Suprapubic skin (tissue), 4 donors: ENCODE measurements around the gene RAPGEF5.

Source experiments
- CTCF ChIP-seq, 2 donors: fragments of 200-600 bp in 1 of 2; fragments of 450-650 bp in 1 of 2; sonication (generic) in 1 of 2; IDR thresholded peaks; one replicate each; pipeline ENCODE4 v1.5.1; 2016 to 2019; ENCODE audit warnings: antibody characterized with exemption in 2 of 2, mild to moderate bottlenecking in 1 of 2, moderate library complexity in 1 of 2
- EP300 ChIP-seq: sonication (generic); formaldehyde crosslinking; IDR thresholded peaks from one replicate; pipeline ENCODE4 v1.6.1; 2017; ENCODE audit warnings: antibody characterized with exemption
- POLR2A ChIP-seq, 2 donors: fragments of 450-650 bp; IDR thresholded peaks; one replicate each; pipeline ENCODE4 v1.6.1; 2017; ENCODE audit warnings: antibody characterized with exemption in 2 of 2, mild to moderate bottlenecking in 2 of 2, moderate library complexity in 2 of 2
- POLR2AphosphoS5 ChIP-seq, 3 donors: sonication (generic); formaldehyde crosslinking; IDR thresholded peaks; one replicate each; pipeline ENCODE4 v1.6.1; 2017; ENCODE audit warnings: antibody characterized with exemption in 3 of 3

GRCh38 chr7:22120391-22121053 is 236.4 kb downstream of the RAPGEF5 start:
- TF ChIP-seq CTCF (IDR thresholded peaks at IDR 0.05) (no peak), EP300 (no peak), POLR2A (IDR thresholded peaks at IDR 0.05) (no peak), POLR2AphosphoS5 (IDR thresholded peaks at IDR 0.05) (no peak)
